Measurements from ENCODE around the gene ACAT2.

ACAT2 gene

DNA sequence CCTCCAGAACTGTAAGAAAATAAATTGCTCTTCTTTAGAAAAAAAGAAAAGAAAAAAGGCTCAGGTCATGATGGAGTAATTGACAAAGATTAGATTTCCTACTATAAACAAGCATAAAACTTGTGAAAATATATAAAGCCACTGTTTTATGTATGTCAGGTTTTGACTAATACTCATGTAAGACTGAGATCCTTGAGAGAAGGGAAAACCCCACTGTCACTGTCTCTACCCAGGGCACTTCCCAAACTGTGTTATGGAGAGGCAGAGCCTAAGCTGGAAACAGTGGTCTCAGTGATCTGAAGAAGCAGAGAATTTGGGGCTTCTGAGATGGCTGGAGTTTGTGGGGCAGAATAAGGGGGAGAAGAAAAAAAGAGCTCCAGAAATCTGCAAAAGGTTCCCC is 7.6 kb downstream of the ACAT2 start:
- no peak for DNase-seq (ENCODE audit: low spot score)
- TF ChIP-seq, protein P1, sequence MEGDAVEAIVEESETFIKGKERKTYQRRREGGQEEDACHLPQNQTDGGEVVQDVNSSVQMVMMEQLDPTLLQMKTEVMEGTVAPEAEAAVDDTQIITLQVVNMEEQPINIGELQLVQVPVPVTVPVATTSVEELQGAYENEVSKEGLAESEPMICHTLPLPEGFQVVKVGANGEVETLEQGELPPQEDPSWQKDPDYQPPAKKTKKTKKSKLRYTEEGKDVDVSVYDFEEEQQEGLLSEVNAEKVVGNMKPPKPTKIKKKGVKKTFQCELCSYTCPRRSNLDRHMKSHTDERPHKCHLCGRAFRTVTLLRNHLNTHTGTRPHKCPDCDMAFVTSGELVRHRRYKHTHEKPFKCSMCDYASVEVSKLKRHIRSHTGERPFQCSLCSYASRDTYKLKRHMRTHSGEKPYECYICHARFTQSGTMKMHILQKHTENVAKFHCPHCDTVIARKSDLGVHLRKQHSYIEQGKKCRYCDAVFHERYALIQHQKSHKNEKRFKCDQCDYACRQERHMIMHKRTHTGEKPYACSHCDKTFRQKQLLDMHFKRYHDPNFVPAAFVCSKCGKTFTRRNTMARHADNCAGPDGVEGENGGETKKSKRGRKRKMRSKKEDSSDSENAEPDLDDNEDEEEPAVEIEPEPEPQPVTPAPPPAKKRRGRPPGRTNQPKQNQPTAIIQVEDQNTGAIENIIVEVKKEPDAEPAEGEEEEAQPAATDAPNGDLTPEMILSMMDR (IDR thresholded peaks at IDR 0.05; ENCODE audit: extremely low read depth, insufficient read depth, missing control alignments), result no peak
- in situ Hi-C loops (cut with MboI; ENCODE audit: low pct_unique_long_range_greater_than_20kb, low sequenced_read_pairs, unreplicated experiment), result no loop called here

DNA sequence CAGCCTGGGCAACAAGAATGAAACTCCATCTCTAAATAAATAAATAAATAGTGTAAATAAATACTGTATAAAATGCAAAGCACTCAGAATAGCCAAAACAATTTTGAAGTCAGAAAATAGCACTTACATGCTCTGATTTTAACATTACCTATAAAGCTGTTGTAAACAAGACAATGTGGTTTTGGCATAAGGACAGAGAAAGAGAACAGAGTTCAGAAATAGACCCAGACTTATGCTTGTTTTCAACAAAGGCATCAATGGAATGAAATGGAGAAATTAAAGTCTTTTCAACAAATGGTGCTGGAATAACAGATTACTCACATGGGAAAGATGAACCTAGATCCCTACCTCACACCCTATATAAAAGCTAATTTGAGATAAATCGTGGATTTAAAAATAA is 10.4 kb downstream of the ACAT2 start:
- no peak for DNase-seq (ENCODE audit: low spot score)
- TF ChIP-seq, protein P1 (IDR thresholded peaks at IDR 0.05; ENCODE audit: extremely low read depth, insufficient read depth, missing control alignments), result no peak
- in situ Hi-C loops (cut with MboI; ENCODE audit: low pct_unique_long_range_greater_than_20kb, low sequenced_read_pairs, unreplicated experiment), result no loop called here

DNA sequence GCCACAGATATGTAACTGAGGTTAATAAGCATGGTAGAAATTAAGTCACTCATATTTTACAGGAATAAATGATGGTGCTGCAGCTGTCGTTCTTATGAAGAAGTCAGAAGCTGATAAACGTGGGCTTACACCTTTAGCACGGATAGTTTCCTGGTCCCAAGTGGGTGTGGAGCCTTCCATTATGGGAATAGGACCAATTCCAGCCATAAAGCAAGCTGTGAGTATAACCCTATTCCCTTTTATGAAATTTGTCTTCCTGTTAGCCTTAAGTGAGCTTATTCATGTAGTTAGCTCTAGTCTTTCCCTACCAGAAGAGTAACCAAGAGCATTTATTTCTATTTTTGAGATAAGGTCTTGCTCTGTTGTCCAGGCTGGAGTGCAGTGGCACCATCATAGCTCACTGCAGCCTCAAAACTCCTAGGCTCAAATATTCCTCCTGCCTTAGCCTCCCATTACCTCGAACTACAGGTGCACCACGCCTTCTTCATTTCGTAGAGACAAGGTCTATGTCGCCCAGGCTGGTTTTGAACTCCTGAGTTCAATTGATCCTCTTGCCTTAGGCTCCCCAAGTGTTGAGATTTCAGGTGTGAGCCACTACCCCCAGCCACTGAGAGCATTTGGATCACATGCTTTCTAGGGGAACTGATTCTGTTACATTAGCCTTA is 15.5 kb downstream of the ACAT2 start:
- TF ChIP-seq, protein P1 (IDR thresholded peaks at IDR 0.05; ENCODE audit: extremely low read depth, insufficient read depth, missing control alignments), result no peak
- in situ Hi-C loops (cut with MboI; ENCODE audit: low pct_unique_long_range_greater_than_20kb, low sequenced_read_pairs, unreplicated experiment), result no loop called here
- DNase-seq (ENCODE audit: low spot score), result no peak

DNA sequence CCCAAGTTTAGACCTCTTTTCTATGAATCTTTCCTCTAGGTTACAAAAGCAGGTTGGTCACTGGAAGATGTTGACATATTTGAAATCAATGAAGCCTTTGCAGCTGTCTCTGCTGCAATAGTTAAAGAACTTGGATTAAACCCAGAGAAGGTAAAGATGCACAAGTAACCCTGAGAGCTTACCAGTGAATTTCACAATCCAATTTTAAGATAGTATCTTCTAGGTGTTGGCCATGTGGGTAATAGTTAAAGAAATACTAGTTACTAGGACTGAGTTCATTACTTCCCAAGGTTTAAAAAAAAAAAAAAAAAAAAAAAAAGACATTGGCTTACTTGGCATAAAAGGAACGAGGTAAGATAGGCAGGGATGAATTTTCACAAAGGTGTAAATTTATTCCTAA is 16.3 kb downstream of the ACAT2 start:
- DNase-seq (ENCODE audit: low spot score), result no peak
- in situ Hi-C loops (cut with MboI; ENCODE audit: low pct_unique_long_range_greater_than_20kb, low sequenced_read_pairs, unreplicated experiment), result no loop called here
- TF ChIP-seq, protein P1 (IDR thresholded peaks at IDR 0.05; ENCODE audit: extremely low read depth, insufficient read depth, missing control alignments), result no peak

DNA sequence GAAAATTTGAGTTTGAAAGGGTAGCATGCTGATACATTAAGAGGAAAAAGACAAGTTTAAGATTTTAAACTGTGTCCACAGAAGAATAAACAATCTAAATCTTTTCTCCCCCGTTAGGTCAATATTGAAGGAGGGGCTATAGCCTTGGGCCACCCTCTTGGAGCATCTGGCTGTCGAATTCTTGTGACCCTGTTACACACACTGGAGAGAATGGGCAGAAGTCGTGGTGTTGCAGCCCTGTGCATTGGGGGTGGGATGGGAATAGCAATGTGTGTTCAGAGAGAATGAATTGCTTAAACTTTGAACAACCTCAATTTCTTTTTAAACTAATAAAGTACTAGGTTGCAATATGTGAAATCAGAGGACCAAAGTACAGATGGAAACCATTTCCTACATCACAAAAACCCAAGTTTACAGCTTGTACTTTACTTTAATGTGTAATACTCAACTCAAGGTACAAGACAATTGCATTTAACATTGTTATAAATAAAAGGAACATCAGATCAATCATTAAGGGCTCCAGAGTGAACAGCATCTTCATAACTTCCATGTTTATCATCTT is 16.8 kb downstream of the ACAT2 start:
- TF ChIP-seq, protein P1 (IDR thresholded peaks at IDR 0.05; ENCODE audit: extremely low read depth, insufficient read depth, missing control alignments), result no peak
- in situ Hi-C loops (cut with MboI; ENCODE audit: low pct_unique_long_range_greater_than_20kb, low sequenced_read_pairs, unreplicated experiment), result no loop called here
- DNase-seq (ENCODE audit: low spot score), result no peak

DNA sequence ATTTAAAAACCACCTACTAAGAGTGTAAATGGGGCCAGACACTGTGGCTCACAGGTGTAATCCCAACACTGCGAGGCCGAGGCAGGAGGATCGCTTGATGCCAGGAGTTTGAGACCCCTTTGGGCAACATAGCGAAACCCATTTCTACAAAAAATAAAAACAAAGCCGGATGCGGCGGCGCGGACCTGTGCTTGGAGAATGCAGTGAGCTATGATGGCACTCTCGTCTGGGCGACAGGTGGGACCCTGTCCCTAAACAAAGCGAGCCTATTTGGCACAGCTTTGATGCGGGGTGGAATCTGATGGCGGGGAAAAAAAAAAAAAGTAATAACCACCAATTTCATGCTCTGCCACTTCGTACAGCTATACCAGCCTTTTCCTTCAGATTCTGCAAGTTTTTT is 26.4 kb downstream of the ACAT2 start:
- DNase-seq (ENCODE audit: low spot score), result no peak
- in situ Hi-C loops (cut with MboI; ENCODE audit: low pct_unique_long_range_greater_than_20kb, low sequenced_read_pairs, unreplicated experiment), result no loop called here
- TF ChIP-seq, protein P1 (IDR thresholded peaks at IDR 0.05; ENCODE audit: extremely low read depth, insufficient read depth, missing control alignments), result no peak
